Measurements from ENCODE around the gene TCFL5.

DNA sequence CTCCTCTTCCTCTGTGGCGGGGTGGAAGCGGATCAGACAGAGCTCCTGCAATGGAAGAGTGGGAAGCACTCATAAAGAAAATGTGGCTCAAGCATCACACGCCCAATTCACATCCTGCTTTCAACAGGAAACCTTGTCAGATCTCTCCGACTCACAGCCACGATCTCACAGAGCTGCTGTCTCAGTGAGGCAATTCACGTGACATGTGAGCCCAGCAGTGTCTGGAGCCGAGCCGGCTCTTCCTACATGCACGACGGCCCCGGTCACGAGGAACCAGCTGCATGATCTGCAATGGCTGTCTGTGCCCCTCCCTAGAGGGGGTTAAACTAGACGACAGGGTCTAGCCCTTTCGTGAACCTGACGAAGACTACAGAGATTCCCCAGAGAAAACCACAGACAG, 29.5 kb upstream of the TCFL5 start:
- TF ChIP-seq POLR2A (IDR thresholded peaks at IDR 0.05) = no peak
- TF ChIP-seq, protein P1, sequence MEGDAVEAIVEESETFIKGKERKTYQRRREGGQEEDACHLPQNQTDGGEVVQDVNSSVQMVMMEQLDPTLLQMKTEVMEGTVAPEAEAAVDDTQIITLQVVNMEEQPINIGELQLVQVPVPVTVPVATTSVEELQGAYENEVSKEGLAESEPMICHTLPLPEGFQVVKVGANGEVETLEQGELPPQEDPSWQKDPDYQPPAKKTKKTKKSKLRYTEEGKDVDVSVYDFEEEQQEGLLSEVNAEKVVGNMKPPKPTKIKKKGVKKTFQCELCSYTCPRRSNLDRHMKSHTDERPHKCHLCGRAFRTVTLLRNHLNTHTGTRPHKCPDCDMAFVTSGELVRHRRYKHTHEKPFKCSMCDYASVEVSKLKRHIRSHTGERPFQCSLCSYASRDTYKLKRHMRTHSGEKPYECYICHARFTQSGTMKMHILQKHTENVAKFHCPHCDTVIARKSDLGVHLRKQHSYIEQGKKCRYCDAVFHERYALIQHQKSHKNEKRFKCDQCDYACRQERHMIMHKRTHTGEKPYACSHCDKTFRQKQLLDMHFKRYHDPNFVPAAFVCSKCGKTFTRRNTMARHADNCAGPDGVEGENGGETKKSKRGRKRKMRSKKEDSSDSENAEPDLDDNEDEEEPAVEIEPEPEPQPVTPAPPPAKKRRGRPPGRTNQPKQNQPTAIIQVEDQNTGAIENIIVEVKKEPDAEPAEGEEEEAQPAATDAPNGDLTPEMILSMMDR (IDR thresholded peaks at IDR 0.05) = no peak
